Tibial nerve (tissue), 4 donors: ENCODE measurements around the gene SNRK. TPM values are rescaled to one million over a fixed set of nuclear protein-coding genes. Genes with fewer than 3 reads are reported as not detected.

Experiments
- DNase-seq, 2 donors: peaks; one replicate each; pipeline ENCODE4 v3.0.0-alpha.2; 2019; ENCODE audit warnings: low spot score in 2 of 2
- H3K27ac ChIP-seq, 4 donors: fragments of 200-600 bp; sonication (generic) in 3 of 4; one replicate each; pipeline ENCODE4 v1.5.1; 2017 to 2019; ENCODE audit warnings: mild to moderate bottlenecking in 1 of 4
- H3K27me3 ChIP-seq, 2 donors: fragments of 200-600 bp; sonication (generic) in 1 of 2; one replicate each; pipeline versions ENCODE4 v1.5.1 to v1.6.0; 2017 to 2019
- H3K36me3 ChIP-seq, 3 donors: fragments of 200-600 bp; sonication (generic); one replicate each; pipeline ENCODE4 v1.5.1; 2018 to 2019
- H3K4me1 ChIP-seq, 4 donors: fragments of 200-600 bp; sonication (generic) in 3 of 4; one replicate each; pipeline ENCODE4 v1.5.1; 2017 to 2019
- H3K4me3 ChIP-seq, 4 donors: fragments of 200-600 bp; sonication (generic) in 3 of 4; one replicate each; pipeline ENCODE4 v1.5.1; 2017 to 2019; ENCODE audit warnings: mild to moderate bottlenecking in 1 of 4, moderate library complexity in 1 of 4
- H3K9me3 ChIP-seq, 4 donors: fragments of 200-600 bp; sonication (generic) in 3 of 4; one replicate each; pipeline ENCODE4 v1.5.1; 2017 to 2019
- CTCF ChIP-seq, 5 experiments: fragments of 200-600 bp in 3 of 5; fragments of 450-650 bp in 2 of 5; sonication (generic) in 3 of 5; IDR thresholded peaks; one replicate each; pipeline ENCODE4 v1.5.1; 2016 to 2019; ENCODE audit warnings: antibody characterized with exemption in 5 of 5, mild to moderate bottlenecking in 3 of 5, moderate library complexity in 2 of 5
- EP300 ChIP-seq, 2 donors: sonication (generic); formaldehyde crosslinking; IDR thresholded peaks; one replicate each; pipeline ENCODE4 v1.6.1; 2017; ENCODE audit warnings: antibody characterized with exemption in 2 of 2, mild to moderate bottlenecking in 1 of 2
- POLR2A ChIP-seq, 2 donors: fragments of 450-650 bp; IDR thresholded peaks; one replicate each; pipeline ENCODE4 v1.6.1; 2017; ENCODE audit warnings: antibody characterized with exemption in 2 of 2, mild to moderate bottlenecking in 2 of 2, moderate library complexity in 2 of 2
- WGBS, 2 donors: methylation state at CpG; one replicate each; pipeline ENCODE4 v1.1.5; 2018; 5-methylcytosine and 5-hydroxymethylcytosine counted together
- total RNA-seq, 4 donors: library from RNA; depleted of rRNA; stranded (reverse); fragments of >200 nt; gene quantifications; one replicate each; pipeline ENCODE4 v1.1.0, GENCODE V29; 2016

Gene SNRK
- total RNA-seq, 4 donors from 2014 or later = 59.6 to 83.1 (median 73.7) TPM

- H3K4me3 ChIP-seq = no peak overlapping the region
- no peak overlapping the region for H3K27ac ChIP-seq
- H3K27me3 ChIP-seq = no peaks in the 10 kb centered on the region
- H3K36me3 ChIP-seq = peaks cover 0 to 100% (median 23%) of the 10 kb centered on the region in 3 donors
- peaks cover 0 to 5% (median 0%) of the 10 kb centered on the region in 4 donors for H3K4me1 ChIP-seq
- DNase-seq = no peak
- TF ChIP-seq CTCF (IDR thresholded peaks at IDR 0.05) (no peak), POLR2A (IDR thresholded peaks at IDR 0.05) (no peak), EP300 (IDR thresholded peaks at IDR 0.05) (no peak)
- WGBS, 2 donors = 98% methylated on average over 7 of the region's 7 CpGs
- H3K9me3 ChIP-seq = peaks cover 0 to 45% (median 16%) of the 10 kb centered on the region in 4 donors
Measured at GRCh38 chr3:43340403-43340802, 54.1 kb downstream of the SNRK start.

GRCh38 chr3:43341788-43342187, 55.4 kb downstream of the SNRK start:
- Histone ChIP-seq H3K27me3 (no peaks in the 10 kb centered on the region), H3K27ac (no peak overlapping the region), H3K36me3 (peaks cover 0 to 100% (median 22%) of the 10 kb centered on the region in 3 donors), H3K4me1 (peaks cover 0 to 6% (median 0%) of the 10 kb centered on the region in 4 donors), H3K4me3 (no peak overlapping the region), H3K9me3 (peaks cover 0 to 31% (median 13%) of the 10 kb centered on the region in 4 donors)
- 90% methylated on average over 2 of the region's 2 CpGs for WGBS, 2 donors
- TF ChIP-seq CTCF (IDR thresholded peaks at IDR 0.05) = no peak
- TF ChIP-seq EP300 (IDR thresholded peaks at IDR 0.05) = no peak
- no peak for TF ChIP-seq POLR2A (IDR thresholded peaks at IDR 0.05)
- no peak for DNase-seq

- Histone ChIP-seq H3K4me1 (peaks cover 0 to 6% (median 0%) of the 10 kb centered on the region in 4 donors), H3K27me3 (no peaks in the 10 kb centered on the region), H3K9me3 (peaks cover 0 to 17% (median 9%) of the 10 kb centered on the region in 4 donors), H3K36me3 (peaks cover 0 to 100% (median 20%) of the 10 kb centered on the region in 3 donors), H3K27ac (no peak overlapping the region), H3K4me3 (no peak overlapping the region)
- TF ChIP-seq CTCF (IDR thresholded peaks at IDR 0.05) = no peak
- TF ChIP-seq POLR2A (IDR thresholded peaks at IDR 0.05) = no peak
- TF ChIP-seq EP300 (IDR thresholded peaks at IDR 0.05) = no peak
- DNase-seq = no peak
- WGBS, 2 donors = 78 to 79% methylated on average over 4 of the region's 4 CpGs
Measured at GRCh38 chr3:43343185-43343584, 56.8 kb downstream of the SNRK start.

DNA sequence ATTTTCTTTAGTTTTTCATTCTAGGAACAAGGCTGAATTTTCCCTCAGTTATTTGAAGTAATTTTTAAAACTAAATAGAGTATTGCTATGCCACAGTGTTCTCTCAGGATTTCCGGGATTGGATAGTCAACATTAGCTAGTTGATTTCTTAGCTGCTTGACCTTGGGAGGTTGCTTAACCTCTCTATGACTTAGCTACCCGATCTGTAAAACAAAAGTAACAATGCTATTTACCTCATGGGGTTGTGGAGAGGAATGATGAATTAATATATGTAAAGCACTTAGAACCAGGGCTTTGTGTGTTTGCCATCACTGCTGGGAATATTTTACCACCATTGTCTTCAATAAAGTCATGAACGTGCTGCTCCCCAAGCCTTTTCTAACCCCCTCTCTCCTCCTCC, 57.5 kb downstream of the SNRK start:
- TF ChIP-seq EP300 (IDR thresholded peaks at IDR 0.05) = no peak
- TF ChIP-seq CTCF (IDR thresholded peaks at IDR 0.05) = no peak
- TF ChIP-seq POLR2A (IDR thresholded peaks at IDR 0.05) = no peak
- Histone ChIP-seq H3K27ac (no peak overlapping the region), H3K4me1 (peaks cover 0 to 6% (median 0%) of the 10 kb centered on the region in 4 donors), H3K27me3 (no peaks in the 10 kb centered on the region), H3K4me3 (no peak overlapping the region), H3K36me3 (peaks cover 0 to 100% (median 24%) of the 10 kb centered on the region in 3 donors), H3K9me3 (peaks cover 0 to 11% (median 4%) of the 10 kb centered on the region in 4 donors)
- WGBS, 2 donors = 49 to 71% methylated on average over 3 of the region's 3 CpGs
- no peak for DNase-seq

DNA sequence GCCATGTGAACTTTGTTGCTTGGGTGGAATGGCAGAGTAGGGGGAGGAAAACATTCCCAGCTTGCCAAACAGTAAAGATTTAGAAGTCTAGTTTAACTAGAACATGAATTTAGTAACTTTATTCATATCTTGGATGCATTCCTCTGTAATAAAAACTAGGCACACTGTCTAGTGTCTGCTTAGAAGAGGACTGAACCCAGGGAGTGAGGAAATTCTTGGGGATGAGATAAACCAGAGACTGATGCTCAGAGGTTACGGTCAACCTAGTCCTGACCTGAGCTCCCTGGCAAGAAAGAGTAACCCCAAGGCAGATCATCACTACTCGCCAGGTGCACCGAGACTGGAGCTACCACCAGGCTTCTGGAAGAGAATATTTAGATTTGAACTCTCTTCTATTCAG, 58.2 kb downstream of the SNRK start:
- 93 to 98% methylated on average over 3 of the region's 3 CpGs for WGBS, 2 donors
- no peak for TF ChIP-seq CTCF (IDR thresholded peaks at IDR 0.05)
- TF ChIP-seq EP300 (IDR thresholded peaks at IDR 0.05) = no peak
- no peak for TF ChIP-seq POLR2A (IDR thresholded peaks at IDR 0.05)
- H3K4me1 ChIP-seq = peaks cover 0 to 6% (median 0%) of the 10 kb centered on the region in 4 donors
- DNase-seq = no peak
- H3K4me3 ChIP-seq = no peak overlapping the region
- H3K27me3 ChIP-seq = no peaks in the 10 kb centered on the region
- peaks cover 0 to 4% (median under 1%) of the 10 kb centered on the region in 4 donors for H3K9me3 ChIP-seq
- peaks cover 0 to 100% (median 24%) of the 10 kb centered on the region in 3 donors for H3K36me3 ChIP-seq
- no peak overlapping the region for H3K27ac ChIP-seq
